Chondrocyte (in vitro differentiated cells): ENCODE measurements around the gene IBA57. TPM values are rescaled to one million over a fixed set of nuclear protein-coding genes. Genes with fewer than 3 reads are reported as not detected.
"Not testable (repeated sequence)": the region's sequence is repeated elsewhere in the genome, so short reads cannot be mapped to it uniquely, and the experiment has no call there.

ENCODE experiments used
- DNase-seq: peaks from one replicate; pipeline ENCODE4 v3.0.0; 2021; ENCODE audit warnings: mixed read lengths, low spot score
- H3K27ac Mint-ChIP-seq: one replicate; pipeline ENCODE4 v1.8.0; 2021; ENCODE audit warnings: mild to moderate bottlenecking, moderate library complexity, mixed read lengths; ENCODE audit not compliant: unreplicated experiment
- H3K27me3 Mint-ChIP-seq: 2 replicates; pipeline ENCODE4 v1.8.0; 2021; ENCODE audit warnings: low read depth, mixed read lengths
- H3K36me3 Mint-ChIP-seq: 2 replicates; pipeline ENCODE4 v1.8.0; 2021; ENCODE audit warnings: low read depth, mixed read lengths
- H3K4me1 Mint-ChIP-seq: 2 replicates; pipeline ENCODE4 v1.8.0; 2021; ENCODE audit warnings: low read depth, mild to moderate bottlenecking, mixed read lengths
- H3K4me3 Mint-ChIP-seq: one replicate; pipeline ENCODE4 v1.8.0; 2021; ENCODE audit warnings: mild to moderate bottlenecking, moderate library complexity, mixed read lengths; ENCODE audit not compliant: unreplicated experiment
- H3K9me3 Mint-ChIP-seq: 2 replicates; pipeline ENCODE4 v1.8.0; 2021; ENCODE audit warnings: low read depth, mixed read lengths
- CTCF ChIP-seq: fragments of 200-600 bp; sonication (generic); IDR thresholded peaks from 2 replicates; pipeline ENCODE4 v1.5.0; 2021; ENCODE audit warnings: antibody characterized with exemption, mild to moderate bottlenecking, moderate library complexity
- total RNA-seq: library from RNA; stranded (reverse); gene quantifications from 3 replicates; pipeline ENCODE4 v1.2.1, GENCODE V29; 2021

The IBA57 gene
- total RNA-seq, 1 donor from 2014 or later: 5.2 TPM

GRCh38 chr1:228218513-228219244 is 53.1 kb downstream of the IBA57 start:
- DNase-seq: no peak
- Mint-ChIP-seq H3K27ac (no peak overlapping the region), H3K9me3 (no peaks in the 10 kb centered on the region), H3K36me3 (peaks cover 3% of the 10 kb centered on the region), H3K4me1 (no peaks in the 10 kb centered on the region), H3K4me3 (no peak overlapping the region), H3K27me3 (no peaks in the 10 kb centered on the region)
- TF ChIP-seq CTCF: no peak

DNA sequence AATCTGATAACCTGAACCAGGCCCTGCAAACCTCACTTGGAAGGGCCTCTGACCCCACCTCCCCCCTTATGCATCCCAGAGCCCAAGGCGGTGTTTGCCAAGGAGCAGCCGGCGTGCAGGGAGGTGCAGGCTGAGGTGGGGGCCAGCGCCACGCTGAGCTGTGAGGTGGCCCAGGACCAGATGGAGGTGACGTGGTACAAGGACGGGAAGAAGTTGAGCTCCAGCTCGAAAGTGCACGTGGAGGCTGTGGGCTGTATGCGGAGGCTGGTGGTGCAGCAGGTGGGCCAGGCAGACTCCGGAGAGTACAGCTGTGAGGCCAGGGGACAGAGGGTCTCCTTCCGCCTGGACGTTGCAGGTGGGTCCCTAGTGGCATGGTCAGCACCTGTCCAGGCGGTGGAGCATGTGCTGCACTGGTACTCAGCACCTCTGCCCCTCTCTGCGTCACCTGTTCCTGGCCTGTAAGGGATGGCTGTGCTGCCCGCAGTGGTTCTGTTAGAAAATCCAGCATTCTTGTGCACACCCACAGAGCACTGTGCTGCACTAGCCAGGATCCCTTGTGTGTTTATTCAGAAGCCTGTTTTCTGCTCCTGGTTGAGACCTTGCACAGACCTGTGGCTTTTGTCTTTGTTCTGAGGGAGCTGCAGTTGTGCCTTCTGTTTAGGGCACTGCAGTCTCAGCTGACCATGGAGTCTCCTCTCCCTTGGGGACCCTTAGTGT is 53.8 kb downstream of the IBA57 start:
- no peak for DNase-seq
- Mint-ChIP-seq H3K36me3 (peaks cover 7% of the 10 kb centered on the region), H3K27ac (no peak overlapping the region), H3K4me3 (no peak overlapping the region), H3K9me3 (no peaks in the 10 kb centered on the region), H3K27me3 (no peaks in the 10 kb centered on the region), H3K4me1 (no peaks in the 10 kb centered on the region)
- no peak for TF ChIP-seq CTCF

DNA sequence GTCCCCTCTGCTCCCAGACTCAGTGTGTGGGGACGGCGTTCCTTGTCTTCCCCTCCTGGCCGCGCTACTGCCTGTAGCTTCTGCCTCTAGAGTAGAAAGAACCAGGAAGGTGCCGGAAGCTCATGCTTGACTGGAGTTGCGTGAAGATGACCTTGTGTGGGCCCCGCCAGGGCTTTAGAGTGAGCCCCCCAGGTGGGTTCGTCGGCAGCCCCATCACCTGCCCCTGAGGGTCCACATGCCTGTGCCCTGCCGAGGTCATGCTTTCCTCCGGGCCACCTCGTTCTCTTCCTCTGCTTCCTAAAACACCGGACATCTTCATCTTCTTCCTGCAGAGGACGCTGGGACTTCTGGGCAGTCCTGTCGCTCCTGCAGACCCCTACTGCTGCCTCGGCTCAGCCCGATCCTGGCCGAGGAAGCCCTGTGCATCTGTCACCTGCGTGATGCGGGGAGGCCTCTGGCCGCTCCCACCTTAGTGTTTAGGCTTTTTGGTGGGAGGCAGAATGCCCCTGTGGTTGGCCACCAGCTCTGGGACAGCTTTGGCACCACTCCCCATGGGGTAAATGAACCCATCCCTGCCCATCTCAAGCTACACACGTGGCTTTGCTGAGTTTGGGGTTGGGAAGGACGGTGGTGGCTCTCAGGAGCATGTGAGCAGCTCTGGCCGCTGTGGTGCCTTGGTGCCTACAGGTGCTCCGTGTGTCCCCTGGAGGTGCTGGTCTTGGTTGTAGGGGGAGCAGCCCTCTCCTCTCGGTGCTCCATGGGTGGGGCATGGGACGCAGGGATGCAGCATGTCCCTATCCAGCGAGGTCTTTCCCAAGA is 54.6 kb downstream of the IBA57 start:
- no peak overlapping the region for H3K4me3 Mint-ChIP-seq
- H3K9me3 Mint-ChIP-seq: peaks cover 4% of the 10 kb centered on the region
- no peaks in the 10 kb centered on the region for H3K4me1 Mint-ChIP-seq
- H3K27ac Mint-ChIP-seq: no peak overlapping the region
- no peak for DNase-seq
- no peak for TF ChIP-seq CTCF
- H3K36me3 Mint-ChIP-seq: peaks cover 13% of the 10 kb centered on the region
- no peaks in the 10 kb centered on the region for H3K27me3 Mint-ChIP-seq

DNA sequence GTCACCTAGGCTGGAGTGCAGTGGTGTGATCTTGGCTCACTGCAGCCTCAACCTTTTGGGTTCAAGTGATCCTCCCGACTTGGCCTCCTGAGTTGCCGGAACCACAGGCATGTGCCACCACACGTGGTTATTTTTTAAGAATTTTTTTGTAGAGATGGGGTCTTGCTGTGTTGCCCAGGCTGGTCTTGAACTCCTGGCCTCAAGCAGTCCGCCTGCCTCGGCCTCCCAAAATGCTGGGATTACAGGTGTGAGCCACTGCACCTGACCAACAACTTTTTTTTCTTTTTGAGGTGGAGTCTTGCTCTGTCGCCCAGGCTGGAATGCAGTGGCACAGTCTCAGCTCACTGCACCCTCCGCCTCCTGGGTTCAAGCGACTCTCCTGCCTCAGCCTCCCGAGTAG is 55.5 kb downstream of the IBA57 start:
- not testable (repeated sequence) for DNase-seq, H3K27ac Mint-ChIP-seq, H3K9me3 Mint-ChIP-seq, H3K4me3 Mint-ChIP-seq, H3K4me1 Mint-ChIP-seq, H3K27me3 Mint-ChIP-seq
- H3K36me3 Mint-ChIP-seq: peaks cover 15% of the 10 kb centered on the region

GRCh38 chr1:228222548-228222947 is 56.9 kb downstream of the IBA57 start:
- Mint-ChIP-seq H3K4me3 (no peak overlapping the region), H3K4me1 (peaks cover 3% of the 10 kb centered on the region), H3K9me3 (peaks cover 7% of the 10 kb centered on the region), H3K27ac (no peak overlapping the region), H3K36me3 (peaks cover 15% of the 10 kb centered on the region), H3K27me3 (no peaks in the 10 kb centered on the region)
- DNase-seq: no peak
- no peak for TF ChIP-seq CTCF
